ENCODE measurements around the gene SYNDIG1. TPM values are rescaled to one million over a fixed set of nuclear protein-coding genes. Genes with fewer than 3 reads are reported as not detected.

Gene SYNDIG1
- total and polyA plus RNA-seq, 9 of the 15 experiments (the other 6 are each of a cell fraction or from before 2014, with no cell fraction given) = not detected

GRCh38 chr20:24489631-24490260 lies 20.3 kb downstream of the SYNDIG1 start:
- TF ChIP-seq JUND (IDR thresholded peaks at IDR 0.05; ENCODE audit: borderline replicate concordance, low read depth, low read length) (no peak), JUND (tag; IDR thresholded peaks at IDR 0.05; ENCODE audit: borderline replicate concordance, low read depth, low read length) (no peak), TEAD2 (tag; IDR thresholded peaks at IDR 0.05) (no peak)
- Histone ChIP-seq H3K9ac (ENCODE audit: insufficient read depth in 1 of 2, low read depth in 2 of 2, low read length in 2 of 2) (no peak overlapping the region), H3K9me3 (replicated peaks; ENCODE audit: control insufficient read depth, insufficient read depth, low read depth, low read length) (no peaks in the 10 kb centered on the region), H3K27ac (ENCODE audit: extremely low read depth, low read depth, low read length) (no peak overlapping the region), H3K4me2 (ENCODE audit: insufficient read depth, low read length) (no peak overlapping the region), H3K36me3 (ENCODE audit: control insufficient read depth, insufficient read depth, low read length) (no peaks in the 10 kb centered on the region), H3K9me1 (ENCODE audit: control insufficient read depth, insufficient read depth, low read length) (no peaks in the 10 kb centered on the region), H3K4me1 (replicated peaks in 1 of 2; ENCODE audit: control insufficient read depth in 2 of 2, insufficient read depth in 2 of 2, low read length in 2 of 2) (no peaks in the 10 kb centered on the region), H4K20me1 (replicated peaks; ENCODE audit: control insufficient read depth, insufficient read depth, low read length) (0 out of 2 replicates have a peak, but pooled peaks cover 4% of the 10 kb centered on the region), H3K27me3 (ENCODE audit: control insufficient read depth in 2 of 2, insufficient read depth in 2 of 2, low read length in 2 of 2) (0 out of 5 replicates have a peak, but pooled peaks cover 0 to 4% of the 10 kb centered on the region in 2 experiments), H3K4me3 (no peak overlapping the region), H3K79me2 (ENCODE audit: control insufficient read depth, insufficient read depth, low read length) (no peaks in the 10 kb centered on the region), H2AFZ (ENCODE audit: low read depth, low read length) (no peak overlapping the region)
- no peak for ATAC-seq
- in situ Hi-C loops (cut with MboI) = no loop called here
- POLR2A ChIA-PET = no interaction called here
- no peak for DNase-seq (ENCODE audit: extremely low read depth in 1 of 4, low spot score in 3 of 4)
- FAIRE-seq = no peak
- CTCF ChIA-PET (ENCODE audit: low intra/inter-chr PET ratio) = no interaction called here
- intact Hi-C loops (cut with micrococcal nuclease) = no loop called here
- BruUV-seq (replicated peaks) = no TSS peak
- 3% methylated on average over 9 of the region's 9 CpGs for WGBS (ENCODE audit: insufficient coverage, low coverage, missing lambda C conversion rate)

- 0% methylated on average over 2 of the region's 8 CpGs for WGBS (ENCODE audit: insufficient coverage, low coverage, missing lambda C conversion rate)
- intact Hi-C loops (cut with micrococcal nuclease) = no loop called here
- TF ChIP-seq NFE2 (IDR thresholded peaks at IDR 0.05; ENCODE audit: low read depth) = no peak
- TF ChIP-seq ETV5 (CRISPR knock-in tag; IDR thresholded peaks at IDR 0.05; ENCODE audit: low read depth) = no peak
- no peak for TF ChIP-seq CTCFL (IDR thresholded peaks at IDR 0.05; ENCODE audit: borderline replicate concordance, insufficient read depth, low read depth, low read length, poor library complexity, severe bottlenecking)
- TF ChIP-seq, protein P1, sequence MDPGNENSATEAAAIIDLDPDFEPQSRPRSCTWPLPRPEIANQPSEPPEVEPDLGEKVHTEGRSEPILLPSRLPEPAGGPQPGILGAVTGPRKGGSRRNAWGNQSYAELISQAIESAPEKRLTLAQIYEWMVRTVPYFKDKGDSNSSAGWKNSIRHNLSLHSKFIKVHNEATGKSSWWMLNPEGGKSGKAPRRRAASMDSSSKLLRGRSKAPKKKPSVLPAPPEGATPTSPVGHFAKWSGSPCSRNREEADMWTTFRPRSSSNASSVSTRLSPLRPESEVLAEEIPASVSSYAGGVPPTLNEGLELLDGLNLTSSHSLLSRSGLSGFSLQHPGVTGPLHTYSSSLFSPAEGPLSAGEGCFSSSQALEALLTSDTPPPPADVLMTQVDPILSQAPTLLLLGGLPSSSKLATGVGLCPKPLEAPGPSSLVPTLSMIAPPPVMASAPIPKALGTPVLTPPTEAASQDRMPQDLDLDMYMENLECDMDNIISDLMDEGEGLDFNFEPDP (CRISPR knock-in tag; IDR thresholded peaks at IDR 0.05) = no peak
- TF ChIP-seq DLX4 (CRISPR knock-in tag; IDR thresholded peaks at IDR 0.05) = no peak
- no peak for TF ChIP-seq ZFP30 (CRISPR knock-in tag; IDR thresholded peaks at IDR 0.05; ENCODE audit: borderline replicate concordance)
- no peak for TF ChIP-seq TRIM28 (IDR thresholded peaks at IDR 0.05)
- TF ChIP-seq, protein P2, sequence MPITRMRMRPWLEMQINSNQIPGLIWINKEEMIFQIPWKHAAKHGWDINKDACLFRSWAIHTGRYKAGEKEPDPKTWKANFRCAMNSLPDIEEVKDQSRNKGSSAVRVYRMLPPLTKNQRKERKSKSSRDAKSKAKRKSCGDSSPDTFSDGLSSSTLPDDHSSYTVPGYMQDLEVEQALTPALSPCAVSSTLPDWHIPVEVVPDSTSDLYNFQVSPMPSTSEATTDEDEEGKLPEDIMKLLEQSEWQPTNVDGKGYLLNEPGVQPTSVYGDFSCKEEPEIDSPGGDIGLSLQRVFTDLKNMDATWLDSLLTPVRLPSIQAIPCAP (CRISPR knock-in tag; IDR thresholded peaks at IDR 0.05; ENCODE audit: borderline replicate concordance) = no peak
Measured at GRCh38 chr20:24490598-24490997, 21.2 kb downstream of the SYNDIG1 start.

More at GRCh38 chr20:24490598-24490997, 21.2 kb downstream of the SYNDIG1 start:
- in situ Hi-C loops (cut with MboI) = no loop called here
- ATAC-seq (no peak), DNase-seq (ENCODE audit: extremely low read depth in 1 of 4, low spot score in 3 of 4) (no peak), FAIRE-seq (no peak)
- no peaks in the 10 kb centered on the region for H3K4me1 ChIP-seq (replicated peaks in 1 of 2; ENCODE audit: control insufficient read depth in 2 of 2, insufficient read depth in 2 of 2, low read length in 2 of 2)
- ChIA-PET POLR2A (no interaction called here), CTCF (ENCODE audit: low intra/inter-chr PET ratio) (no interaction called here)
- BruUV-seq (replicated peaks) = no TSS peak
- H2AFZ ChIP-seq (ENCODE audit: low read depth, low read length) = no peak overlapping the region
- H3K9ac ChIP-seq (ENCODE audit: insufficient read depth in 1 of 2, low read depth in 2 of 2, low read length in 2 of 2) = no peak overlapping the region
- no peak overlapping the region for H3K4me2 ChIP-seq (ENCODE audit: insufficient read depth, low read length)
- no peaks in the 10 kb centered on the region for H3K79me2 ChIP-seq (ENCODE audit: control insufficient read depth, insufficient read depth, low read length)
- no peak overlapping the region for H3K27ac ChIP-seq (ENCODE audit: extremely low read depth, low read depth, low read length)
- no peak overlapping the region for H3K4me3 ChIP-seq
- H3K9me3 ChIP-seq (replicated peaks; ENCODE audit: control insufficient read depth, insufficient read depth, low read depth, low read length) = no peaks in the 10 kb centered on the region
- H4K20me1 ChIP-seq (replicated peaks; ENCODE audit: control insufficient read depth, insufficient read depth, low read length) = 0 out of 2 replicates have a peak, but pooled peaks cover 4% of the 10 kb centered on the region
- H3K36me3 ChIP-seq (ENCODE audit: control insufficient read depth, insufficient read depth, low read length) = no peaks in the 10 kb centered on the region
- 0 out of 5 replicates have a peak, but pooled peaks cover 0 to 4% of the 10 kb centered on the region in 2 experiments for H3K27me3 ChIP-seq (ENCODE audit: control insufficient read depth in 2 of 2, insufficient read depth in 2 of 2, low read length in 2 of 2)
- no peaks in the 10 kb centered on the region for H3K9me1 ChIP-seq (ENCODE audit: control insufficient read depth, insufficient read depth, low read length)
